Stimulated activated CD8-positive, alpha-beta memory T cell treated with anti-CD3 and anti-CD28 coated beads, Interleukin-4, amount 100 ng/mL, for 1 hour (primary cell): ENCODE data around the gene PSG3.
"Not testable (repeated sequence)": the region's sequence is repeated elsewhere in the genome, so short reads cannot be mapped to it uniquely, and the experiment has no call there.

Source experiments
- DNase-seq, 2 donors: peaks; one replicate each; pipeline ENCODE4 v3.0.0-alpha.2; 2020; ENCODE audit warnings: low read depth in 2 of 2, low spot score in 1 of 2

PSG3 gene

DNA sequence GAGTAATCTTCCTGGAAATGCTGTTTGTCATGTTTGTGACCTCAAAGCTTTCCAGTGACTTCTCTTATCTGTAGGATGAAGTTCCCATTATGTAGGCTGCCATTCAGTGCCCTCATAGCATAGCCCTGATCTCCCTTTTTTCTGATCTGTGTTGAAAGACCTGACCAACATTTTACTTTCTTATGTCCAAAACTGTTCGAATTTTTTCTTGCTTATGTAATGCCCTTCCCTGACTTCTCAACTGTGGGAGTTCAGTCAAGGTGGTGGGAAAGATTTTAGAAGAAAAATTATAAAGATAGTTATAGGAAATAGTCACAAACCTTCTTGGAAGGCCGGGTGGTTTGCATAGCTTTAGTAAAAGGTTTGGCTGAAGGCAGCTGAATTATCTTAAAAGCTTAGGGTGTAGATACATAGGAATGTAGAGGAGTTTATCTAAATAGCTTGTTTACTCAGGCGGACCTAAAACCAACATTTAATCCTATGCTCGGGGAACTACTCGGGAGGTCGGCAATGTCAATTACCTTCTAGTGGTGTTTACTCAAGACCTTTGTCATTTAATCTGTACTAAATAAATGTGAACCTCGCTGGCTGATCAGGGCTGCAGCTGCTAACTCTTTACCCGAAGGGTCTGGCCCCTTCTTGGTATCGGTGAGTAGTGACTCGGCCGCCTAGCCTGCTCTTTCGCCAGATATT, 44.3 kb downstream of the PSG3 start:
- DNase-seq: no peak

GRCh38 chr19:42693760-42694350, 46.4 kb downstream of the PSG3 start:
- no peak for DNase-seq

GRCh38 chr19:42683917-42684513, 56.3 kb downstream of the PSG3 start:
- DNase-seq: no peak

DNA sequence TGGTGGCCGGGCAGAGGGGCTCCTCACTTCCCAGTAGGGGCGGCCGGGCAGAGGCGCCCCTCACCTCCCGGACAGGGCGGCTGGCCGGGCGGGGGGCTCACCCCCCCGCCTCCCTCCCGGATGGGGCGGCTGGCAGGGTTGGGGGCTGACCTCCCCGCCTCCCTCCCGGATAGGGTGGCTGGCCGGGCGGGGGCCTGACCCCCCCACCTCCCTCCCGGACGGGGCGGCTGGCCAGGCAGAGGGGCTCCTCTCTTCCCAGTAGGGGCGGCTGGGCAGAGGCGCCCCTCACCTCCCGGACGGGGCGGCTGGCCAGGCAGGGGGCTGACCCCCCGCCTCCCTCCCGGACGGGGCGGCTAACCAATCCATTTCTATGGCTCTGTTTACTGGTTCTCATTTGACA, 64.0 kb downstream of the PSG3 start:
- DNase-seq: not testable (repeated sequence)

- not testable (repeated sequence) for DNase-seq
Measured at GRCh38 chr19:42674549-42674948, 65.7 kb downstream of the PSG3 start.
